ENCODE results near the gene YEATS2. TPM values are rescaled to one million over a fixed set of nuclear protein-coding genes. Genes with fewer than 3 reads are reported as not detected.
A peak's percentile ranks its signal among the peaks of the same experiment; 100 is the strongest.

Gene YEATS2
- 27.1 TPM for total RNA-seq (2013)
- polyA plus RNA-seq, result 10 to 100 TPM in 1 of 3 donors, 1 to 10 TPM in 2; 4.2 to 33.0 (median 5.0) TPM
- polyA minus RNA-seq, result 20.1 and 34.8 TPM in 2 replicates
- 15.9 to 60.1 (median 36.8) reads per million in 11 experiments for total RNA-seq

- peak within 1 kb of the TSS; percentile 89 for H2AFZ ChIP-seq (ENCODE audit: insufficient read depth, low read depth, low read length, poor library complexity, severe bottlenecking)
- no peaks in the 10 kb centered on the region for H3K9me3 ChIP-seq (replicated peaks in 1 of 2; ENCODE audit: control insufficient read depth in 1 of 2, insufficient read depth in 1 of 2, low read length in 2 of 2)
- intact Hi-C loops (cut with micrococcal nuclease), result loop anchor here (5.0 kb wide), 1 partner anchor 60 kb away; the partner anchor contains the start of gene KLHL24 (in 2 of the 2)
- Mint-ChIP-seq H3K27me3 (ENCODE audit: low read depth in 3 of 3) (peaks cover 0 to 1% (median 0%) of the 10 kb centered on the region in 3 donors), H3K4me3 (peak within 1 kb of the TSS; percentile 89 to 92), H3K27ac (peak within 1 kb of the TSS; percentile 79 to 91 (median 88)), H3K36me3 (peaks cover 6 to 7% of the 10 kb centered on the region in 2 donors), H3K9me3 (no peaks in the 10 kb centered on the region), H3K4me1 (peaks cover 36% of the 10 kb centered on the region)
- under 1% methylated on average over 89 of the region's 89 CpGs for WGBS (ENCODE audit: insufficient coverage)
- peak within 1 kb of the TSS; percentile 92 for H3K9ac ChIP-seq (ENCODE audit: insufficient read depth, low read length, poor library complexity, severe bottlenecking)
- DNase-seq, result peak; percentile 43 to 62 (median 46)
- peaks cover 26 to 30% of the 10 kb centered on the region in 2 donors for H3K4me1 ChIP-seq (ENCODE audit: control insufficient read depth in 1 of 2, insufficient read depth in 2 of 2, low read length in 2 of 2)
- peak within 1 kb of the TSS; percentile 80 to 88 for H3K27ac ChIP-seq (ENCODE audit: low read depth in 1 of 2, low read length in 2 of 2)
- H3K4me3 ChIP-seq (replicated peaks in 1 of 3; ENCODE audit: low read depth in 2 of 3, low read length in 3 of 3), result peak within 1 kb of the TSS; percentile 82 to 93 (median 88)
- H3K4me2 ChIP-seq (replicated peaks; ENCODE audit: extremely low read depth, low read length, poor library complexity, severe bottlenecking), result peak within 1 kb of the TSS; percentile 98
- peaks cover 53% of the 10 kb centered on the region for H3K79me2 ChIP-seq (ENCODE audit: insufficient read depth, low read length)
- TF ChIP-seq CTCF (IDR thresholded peaks at IDR 0.05), result no peak
- peaks cover 0 to 8% of the 10 kb centered on the region in 2 donors for H3K36me3 ChIP-seq (replicated peaks in 1 of 2; ENCODE audit: control insufficient read depth in 1 of 2, insufficient read depth in 2 of 2, low read length in 2 of 2)
- H3K27me3 ChIP-seq (ENCODE audit: control insufficient read depth in 2 of 2, insufficient read depth in 2 of 2, low read length in 2 of 2), result no peaks in the 10 kb centered on the region
- peaks cover 33% of the 10 kb centered on the region for H4K20me1 ChIP-seq (ENCODE audit: insufficient read depth, low read length)
Measured at GRCh38 chr3:183697610-183698317, at the start of gene YEATS2. YEATS2 (plus strand) TSS chr3:183697797; CDS start chr3:183715163, 17,366 bp downstream.

- Histone ChIP-seq H3K27ac (ENCODE audit: low read depth in 1 of 2, low read length in 2 of 2) (no peak overlapping the region), H3K4me2 (replicated peaks; ENCODE audit: extremely low read depth, low read length, poor library complexity, severe bottlenecking) (no peak overlapping the region), H2AFZ (ENCODE audit: insufficient read depth, low read depth, low read length, poor library complexity, severe bottlenecking) (no peak overlapping the region), H3K9ac (ENCODE audit: insufficient read depth, low read length, poor library complexity, severe bottlenecking) (no peak overlapping the region), H3K79me2 (ENCODE audit: insufficient read depth, low read length) (peaks cover 27% of the 10 kb centered on the region), H3K36me3 (replicated peaks in 1 of 2; ENCODE audit: control insufficient read depth in 1 of 2, insufficient read depth in 2 of 2, low read length in 2 of 2) (peaks cover 55 to 78% of the 10 kb centered on the region in 2 donors), H3K9me3 (replicated peaks in 1 of 2; ENCODE audit: control insufficient read depth in 1 of 2, insufficient read depth in 1 of 2, low read length in 2 of 2) (peaks cover 42 to 52% of the 10 kb centered on the region in 2 donors), H3K4me1 (ENCODE audit: control insufficient read depth in 1 of 2, insufficient read depth in 2 of 2, low read length in 2 of 2) (no peaks in the 10 kb centered on the region), H4K20me1 (ENCODE audit: insufficient read depth, low read length) (peaks cover 56% of the 10 kb centered on the region), H3K4me3 (replicated peaks in 1 of 3; ENCODE audit: low read depth in 2 of 3, low read length in 3 of 3) (no peak overlapping the region), H3K27me3 (ENCODE audit: control insufficient read depth in 2 of 2, insufficient read depth in 2 of 2, low read length in 2 of 2) (no peaks in the 10 kb centered on the region)
- DNase-seq, result no peak
- intact Hi-C loops (cut with micrococcal nuclease), result no loop called here
- TF ChIP-seq CTCF (IDR thresholded peaks at IDR 0.05), result no peak
- no peak overlapping the region for H3K4me3 Mint-ChIP-seq
- H3K27ac Mint-ChIP-seq, result no peak overlapping the region
- no peaks in the 10 kb centered on the region for H3K4me1 Mint-ChIP-seq
- H3K9me3 Mint-ChIP-seq, result peaks cover 29 to 57% (median 49%) of the 10 kb centered on the region in 7 donors
- H3K36me3 Mint-ChIP-seq, result peaks cover 63 to 67% of the 10 kb centered on the region in 2 donors
- 94% methylated on average over 2 of the region's 4 CpGs for WGBS (ENCODE audit: insufficient coverage)
- no peaks in the 10 kb centered on the region for H3K27me3 Mint-ChIP-seq (ENCODE audit: low read depth in 3 of 3)
Measured at GRCh38 chr3:183650554-183650953, 47.0 kb upstream of the YEATS2 start.
